ENCODE measurements around the gene MIAT.

MIAT gene

GRCh38 chr22:26635117-26635516, 22.3 kb upstream of the MIAT start:
- Histone ChIP-seq H3K4me1 (ENCODE audit: control insufficient read depth in 1 of 2, insufficient read depth in 2 of 2, low read length in 2 of 2) (no peaks in the 10 kb centered on the region), H3K4me3 (ENCODE audit: low read depth in 1 of 2, low read length in 2 of 2) (no peak overlapping the region), H3K27ac (ENCODE audit: low read length) (no peak overlapping the region), H3K9me3 (ENCODE audit: control insufficient read depth in 1 of 2, low read length in 2 of 2) (peaks cover 0 to 4% of the 10 kb centered on the region in 2 donors), H3K27me3 (ENCODE audit: low read depth, low read length) (no peaks in the 10 kb centered on the region), H3K36me3 (ENCODE audit: control insufficient read depth in 1 of 2, insufficient read depth in 2 of 2, low read length in 2 of 2) (no peaks in the 10 kb centered on the region)

- no peaks in the 10 kb centered on the region for H3K9me3 ChIP-seq (ENCODE audit: control insufficient read depth in 1 of 2, low read length in 2 of 2)
- no peak overlapping the region for H3K27ac ChIP-seq (ENCODE audit: low read length)
- peaks cover 4% of the 10 kb centered on the region for H3K27me3 ChIP-seq (ENCODE audit: low read depth, low read length)
- H3K4me1 ChIP-seq (ENCODE audit: control insufficient read depth in 1 of 2, insufficient read depth in 2 of 2, low read length in 2 of 2) = no peaks in the 10 kb centered on the region
- no peaks in the 10 kb centered on the region for H3K36me3 ChIP-seq (ENCODE audit: control insufficient read depth in 1 of 2, insufficient read depth in 2 of 2, low read length in 2 of 2)
- no peak overlapping the region for H3K4me3 ChIP-seq (ENCODE audit: low read depth in 1 of 2, low read length in 2 of 2)
Observed at GRCh38 chr22:26636296-26636695, 21.1 kb upstream of the MIAT start.

- Histone ChIP-seq H3K36me3 (ENCODE audit: control insufficient read depth in 1 of 2, insufficient read depth in 2 of 2, low read length in 2 of 2) (no peaks in the 10 kb centered on the region), H3K4me3 (ENCODE audit: low read depth in 1 of 2, low read length in 2 of 2) (no peak overlapping the region), H3K4me1 (ENCODE audit: control insufficient read depth in 1 of 2, insufficient read depth in 2 of 2, low read length in 2 of 2) (no peaks in the 10 kb centered on the region), H3K9me3 (ENCODE audit: control insufficient read depth in 1 of 2, low read length in 2 of 2) (no peaks in the 10 kb centered on the region), H3K27me3 (ENCODE audit: low read depth, low read length) (peaks cover 5% of the 10 kb centered on the region), H3K27ac (ENCODE audit: low read length) (no peak overlapping the region)
Observed at GRCh38 chr22:26642465-26643417, 14.6 kb upstream of the MIAT start.

- peaks cover 5% of the 10 kb centered on the region for H3K27me3 ChIP-seq (ENCODE audit: low read depth, low read length)
- H3K27ac ChIP-seq (ENCODE audit: low read length) = no peak overlapping the region
- H3K36me3 ChIP-seq (ENCODE audit: control insufficient read depth in 1 of 2, insufficient read depth in 2 of 2, low read length in 2 of 2) = no peaks in the 10 kb centered on the region
- H3K4me1 ChIP-seq (ENCODE audit: control insufficient read depth in 1 of 2, insufficient read depth in 2 of 2, low read length in 2 of 2) = peaks cover 0 to 6% of the 10 kb centered on the region in 2 donors
- H3K9me3 ChIP-seq (ENCODE audit: control insufficient read depth in 1 of 2, low read length in 2 of 2) = no peaks in the 10 kb centered on the region
- H3K4me3 ChIP-seq (ENCODE audit: low read depth in 1 of 2, low read length in 2 of 2) = no peak overlapping the region
Observed at GRCh38 chr22:26643418-26644100, 13.8 kb upstream of the MIAT start.

- H3K9me3 ChIP-seq (ENCODE audit: control insufficient read depth in 1 of 2, low read length in 2 of 2) = no peaks in the 10 kb centered on the region
- H3K27me3 ChIP-seq (ENCODE audit: low read depth, low read length) = peaks cover 3% of the 10 kb centered on the region
- H3K4me1 ChIP-seq (ENCODE audit: control insufficient read depth in 1 of 2, insufficient read depth in 2 of 2, low read length in 2 of 2) = peaks cover 0 to 9% of the 10 kb centered on the region in 2 donors
- no peaks in the 10 kb centered on the region for H3K36me3 ChIP-seq (ENCODE audit: control insufficient read depth in 1 of 2, insufficient read depth in 2 of 2, low read length in 2 of 2)
- no peak overlapping the region for H3K4me3 ChIP-seq (ENCODE audit: low read depth in 1 of 2, low read length in 2 of 2)
- H3K27ac ChIP-seq (ENCODE audit: low read length) = no peak overlapping the region
Observed at GRCh38 chr22:26646158-26646557, 11.2 kb upstream of the MIAT start.

- Histone ChIP-seq H3K36me3 (ENCODE audit: control insufficient read depth in 1 of 2, insufficient read depth in 2 of 2, low read length in 2 of 2) (no peaks in the 10 kb centered on the region), H3K4me1 (ENCODE audit: control insufficient read depth in 1 of 2, insufficient read depth in 2 of 2, low read length in 2 of 2) (peaks cover 0 to 9% of the 10 kb centered on the region in 2 donors), H3K4me3 (ENCODE audit: low read depth in 1 of 2, low read length in 2 of 2) (no peak overlapping the region), H3K9me3 (ENCODE audit: control insufficient read depth in 1 of 2, low read length in 2 of 2) (no peaks in the 10 kb centered on the region), H3K27ac (ENCODE audit: low read length) (no peak overlapping the region), H3K27me3 (ENCODE audit: low read depth, low read length) (peaks cover 4% of the 10 kb centered on the region)
Observed at GRCh38 chr22:26648011-26648497, 9.3 kb upstream of the MIAT start.

- Histone ChIP-seq H3K4me3 (ENCODE audit: low read depth in 1 of 2, low read length in 2 of 2) (no peak overlapping the region), H3K9me3 (ENCODE audit: control insufficient read depth in 1 of 2, low read length in 2 of 2) (no peaks in the 10 kb centered on the region), H3K36me3 (ENCODE audit: control insufficient read depth in 1 of 2, insufficient read depth in 2 of 2, low read length in 2 of 2) (no peaks in the 10 kb centered on the region), H3K27me3 (ENCODE audit: low read depth, low read length) (peaks cover 8% of the 10 kb centered on the region), H3K27ac (ENCODE audit: low read length) (no peak overlapping the region), H3K4me1 (ENCODE audit: control insufficient read depth in 1 of 2, insufficient read depth in 2 of 2, low read length in 2 of 2) (peaks cover 0 to 9% of the 10 kb centered on the region in 2 donors)
Observed at GRCh38 chr22:26648528-26649388, 8.6 kb upstream of the MIAT start.

GRCh38 chr22:26650722-26651421, 6.5 kb upstream of the MIAT start:
- Histone ChIP-seq H3K9me3 (ENCODE audit: control insufficient read depth in 1 of 2, low read length in 2 of 2) (no peaks in the 10 kb centered on the region), H3K27me3 (ENCODE audit: low read depth, low read length) (peaks cover 8% of the 10 kb centered on the region), H3K27ac (ENCODE audit: low read length) (no peak overlapping the region), H3K4me3 (ENCODE audit: low read depth in 1 of 2, low read length in 2 of 2) (no peak overlapping the region), H3K36me3 (ENCODE audit: control insufficient read depth in 1 of 2, insufficient read depth in 2 of 2, low read length in 2 of 2) (no peaks in the 10 kb centered on the region), H3K4me1 (ENCODE audit: control insufficient read depth in 1 of 2, insufficient read depth in 2 of 2, low read length in 2 of 2) (peaks cover 0 to 9% of the 10 kb centered on the region in 2 donors)

GRCh38 chr22:26651815-26652214, 5.6 kb upstream of the MIAT start:
- no peaks in the 10 kb centered on the region for H3K9me3 ChIP-seq (ENCODE audit: control insufficient read depth in 1 of 2, low read length in 2 of 2)
- no peak overlapping the region for H3K4me3 ChIP-seq (ENCODE audit: low read depth in 1 of 2, low read length in 2 of 2)
- H3K27me3 ChIP-seq (ENCODE audit: low read depth, low read length) = peaks cover 8% of the 10 kb centered on the region
- H3K36me3 ChIP-seq (ENCODE audit: control insufficient read depth in 1 of 2, insufficient read depth in 2 of 2, low read length in 2 of 2) = no peaks in the 10 kb centered on the region
- no peak overlapping the region for H3K27ac ChIP-seq (ENCODE audit: low read length)
- peaks cover 0 to 10% of the 10 kb centered on the region in 2 donors for H3K4me1 ChIP-seq (ENCODE audit: control insufficient read depth in 1 of 2, insufficient read depth in 2 of 2, low read length in 2 of 2)

- Histone ChIP-seq H3K27me3 (ENCODE audit: low read depth, low read length) (peaks cover 22% of the 10 kb centered on the region), H3K36me3 (ENCODE audit: control insufficient read depth in 1 of 2, insufficient read depth in 2 of 2, low read length in 2 of 2) (no peaks in the 10 kb centered on the region), H3K4me1 (ENCODE audit: control insufficient read depth in 1 of 2, insufficient read depth in 2 of 2, low read length in 2 of 2) (peaks cover 3 to 20% of the 10 kb centered on the region in 2 donors), H3K9me3 (ENCODE audit: control insufficient read depth in 1 of 2, low read length in 2 of 2) (no peaks in the 10 kb centered on the region), H3K27ac (ENCODE audit: low read length) (no peak overlapping the region), H3K4me3 (ENCODE audit: low read depth in 1 of 2, low read length in 2 of 2) (peak overlapping the region; percentile 37 to 45)
Observed at GRCh38 chr22:26658161-26658560, 773 bp downstream of the MIAT start.
